Hepatocyte (in vitro differentiated cells): ENCODE data around the gene SELENOM. TPM values are rescaled to one million over a fixed set of nuclear protein-coding genes. Genes with fewer than 3 reads are reported as not detected.

Source experiments
- DNase-seq: peaks from one replicate; pipeline ENCODE4 v3.0.0-alpha.2; 2016; ENCODE audit warnings: low spot score
- H2AFZ ChIP-seq: fragments of 200-600 bp; sonication (generic); 2 replicates; pipeline ENCODE4 v1.6.0; 2016; ENCODE audit warnings: antibody characterized with exemption, mild to moderate bottlenecking
- H3K27ac ChIP-seq: fragments of 200-600 bp; sonication (generic); 2 replicates; pipeline ENCODE4 v1.5.1; 2016; ENCODE audit warnings: mild to moderate bottlenecking
- H3K27me3 ChIP-seq: fragments of 200-600 bp; sonication (generic); 2 replicates; pipeline ENCODE4 v1.6.1; 2016
- H3K36me3 ChIP-seq: fragments of 200-600 bp; sonication (generic); replicated peaks from 2 replicates; pipeline ENCODE4 v1.5.1; 2016; ENCODE audit warnings: low read depth; ENCODE audit not compliant: insufficient read depth
- H3K4me1 ChIP-seq: fragments of 200-600 bp; sonication (generic); 2 replicates; pipeline ENCODE4 v1.5.1; 2016; ENCODE audit warnings: mild to moderate bottlenecking, moderate library complexity; ENCODE audit not compliant: insufficient read depth
- H3K4me2 ChIP-seq: fragments of 200-600 bp; sonication (generic); 2 replicates; pipeline ENCODE4 v1.6.0; 2016
- H3K4me3 ChIP-seq: fragments of 200-600 bp; sonication (generic); 2 replicates; pipeline ENCODE4 v1.5.1; 2016; ENCODE audit warnings: mild to moderate bottlenecking
- H3K79me2 ChIP-seq: fragments of 200-600 bp; sonication (generic); 2 replicates; pipeline ENCODE4 v1.6.0; 2017; ENCODE audit warnings: mild to moderate bottlenecking
- H3K9me2 ChIP-seq: fragments of 200-600 bp; sonication (generic); replicated peaks from 2 replicates; pipeline ENCODE4 v1.6.0; 2017; ENCODE audit warnings: mild to moderate bottlenecking; ENCODE audit not compliant: insufficient read depth
- H3K9me3 ChIP-seq: fragments of 200-600 bp; sonication (generic); 2 replicates; pipeline ENCODE4 v1.5.1; 2016; ENCODE audit warnings: low read depth, mild to moderate bottlenecking
- H4K20me1 ChIP-seq: fragments of 200-600 bp; sonication (generic); 2 replicates; pipeline ENCODE4 v1.6.0; 2016; ENCODE audit warnings: mild to moderate bottlenecking; ENCODE audit not compliant: insufficient read depth, poor library complexity, severe bottlenecking
- CTCF ChIP-seq: fragments of 200-600 bp; sonication (generic); IDR thresholded peaks from 2 replicates; pipeline ENCODE4 v1.5.1; 2016; ENCODE audit warnings: antibody characterized with exemption, mild to moderate bottlenecking; ENCODE audit not compliant: poor library complexity
- EZH2 ChIP-seq: fragments of 200-600 bp; sonication (generic); IDR thresholded peaks from 2 replicates; pipeline ENCODE4 v1.6.1; 2016; ENCODE audit warnings: antibody characterized with exemption, mild to moderate bottlenecking, borderline replicate concordance
- EZH2phosphoT487 ChIP-seq: fragments of 200-600 bp; sonication (generic); IDR thresholded peaks from one replicate; pipeline ENCODE4 v1.6.1; 2018; ENCODE audit warnings: antibody characterized with exemption, mild to moderate bottlenecking, low read depth, moderate library complexity; ENCODE audit not compliant: unreplicated experiment, severe bottlenecking
- WGBS: methylation state at CpG from one replicate; pipeline ENCODE4 v1.1.6; 2016; ENCODE audit warnings: low lambda C conversion rate; ENCODE audit errors: missing lambda C conversion rate; 5-methylcytosine and 5-hydroxymethylcytosine counted together
- polyA plus RNA-seq: library from polyadenylated mRNA; unstranded; fragments of >200 nt; fragmentation: Nextera tagmentation; extraction: Ambion mirVana; gene quantifications from 2 replicates; pipeline ENCODE4 v1.2.1, GENCODE V29; 2016
- total RNA-seq: library from RNA; depleted of rRNA; stranded (reverse); fragments of >200 nt; gene quantifications from 2 replicates; pipeline ENCODE4 v1.2.3, GENCODE V29; 2014

SELENOM gene
- total and polyA plus RNA-seq, 2 experiments from 2014 or later: 130 to 240 TPM

DNA sequence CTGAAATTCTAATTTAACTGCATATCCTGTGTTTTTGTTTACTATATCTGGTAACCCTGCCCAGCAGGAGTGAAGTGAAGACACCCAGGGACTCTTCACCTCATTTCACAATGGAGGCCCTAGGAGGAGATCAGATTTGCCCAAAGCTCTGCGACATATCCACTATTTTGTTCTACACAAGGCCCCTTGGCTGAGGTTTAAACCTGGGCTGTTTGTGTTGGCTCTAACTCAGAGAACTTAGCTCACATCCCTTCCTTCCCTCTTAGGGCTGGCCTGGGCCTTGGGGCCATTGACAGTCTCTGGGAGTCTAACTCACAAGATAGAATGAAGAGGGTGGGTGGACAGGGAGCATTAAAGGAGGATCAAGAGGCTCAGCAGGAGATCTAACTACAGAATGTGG, 41.1 kb upstream of the SELENOM start:
- no peak for DNase-seq
- Histone ChIP-seq H3K4me1 (peaks cover 3% of the 10 kb centered on the region), H3K4me2 (no peak overlapping the region), H3K27ac (no peak overlapping the region), H3K9me2 (no peaks in the 10 kb centered on the region), H3K4me3 (no peak overlapping the region), H3K27me3 (no peaks in the 10 kb centered on the region), H3K36me3 (no peaks in the 10 kb centered on the region), H4K20me1 (no peaks in the 10 kb centered on the region), H3K79me2 (no peaks in the 10 kb centered on the region), H2AFZ (no peak overlapping the region), H3K9me3 (peaks cover 4% of the 10 kb centered on the region)
- 93% methylated on average over 1 of the region's 1 CpG for WGBS
- no peak for TF ChIP-seq CTCF
- TF ChIP-seq EZH2phosphoT487: no peak
- TF ChIP-seq EZH2: no peak

- H3K79me2 ChIP-seq: no peaks in the 10 kb centered on the region
- DNase-seq: peak; percentile 38
- H3K4me3 ChIP-seq: no peak overlapping the region
- H3K4me1 ChIP-seq: no peaks in the 10 kb centered on the region
- peaks cover 4% of the 10 kb centered on the region for H3K9me3 ChIP-seq
- no peaks in the 10 kb centered on the region for H4K20me1 ChIP-seq
- H3K4me2 ChIP-seq: no peak overlapping the region
- no peak for TF ChIP-seq CTCF
- no peak for TF ChIP-seq EZH2phosphoT487
- TF ChIP-seq EZH2: no peak
- H2AFZ ChIP-seq: no peak overlapping the region
- H3K27me3 ChIP-seq: peaks cover 9% of the 10 kb centered on the region
- H3K9me2 ChIP-seq: no peaks in the 10 kb centered on the region
- H3K27ac ChIP-seq: no peak overlapping the region
- no peaks in the 10 kb centered on the region for H3K36me3 ChIP-seq
These were observed 36.9 kb upstream of the SELENOM start for GRCh38 chr22:31144223-31144622.

DNA sequence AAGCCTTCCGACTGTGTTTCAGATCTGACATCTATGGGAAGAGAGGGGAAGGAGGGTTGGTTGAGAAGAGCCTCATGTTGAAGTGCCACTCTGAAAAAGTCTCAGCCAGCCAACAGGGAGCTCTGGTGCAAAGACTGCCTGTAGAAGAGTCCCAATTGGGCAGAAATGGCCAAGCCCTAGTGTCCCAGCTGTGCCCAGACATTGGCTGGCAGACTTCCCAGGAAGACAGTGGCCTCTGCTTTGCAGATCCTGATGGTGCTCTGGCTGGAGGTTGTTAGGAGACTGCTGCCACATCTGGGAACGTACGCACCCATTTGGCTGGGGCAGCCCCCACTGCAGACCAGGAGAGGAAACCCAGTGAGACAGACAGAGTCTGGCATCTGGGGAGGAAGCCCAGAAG, 36.2 kb upstream of the SELENOM start:
- Histone ChIP-seq H2AFZ (no peak overlapping the region), H4K20me1 (no peaks in the 10 kb centered on the region), H3K9me3 (peaks cover 4% of the 10 kb centered on the region), H3K27me3 (peaks cover 14% of the 10 kb centered on the region), H3K9me2 (no peaks in the 10 kb centered on the region), H3K36me3 (no peaks in the 10 kb centered on the region), H3K27ac (no peak overlapping the region), H3K4me3 (no peak overlapping the region), H3K79me2 (no peaks in the 10 kb centered on the region), H3K4me1 (no peaks in the 10 kb centered on the region), H3K4me2 (no peak overlapping the region)
- 82% methylated on average over 3 of the region's 3 CpGs for WGBS
- DNase-seq: no peak
- TF ChIP-seq EZH2 (no peak), CTCF (no peak), EZH2phosphoT487 (no peak)

DNA sequence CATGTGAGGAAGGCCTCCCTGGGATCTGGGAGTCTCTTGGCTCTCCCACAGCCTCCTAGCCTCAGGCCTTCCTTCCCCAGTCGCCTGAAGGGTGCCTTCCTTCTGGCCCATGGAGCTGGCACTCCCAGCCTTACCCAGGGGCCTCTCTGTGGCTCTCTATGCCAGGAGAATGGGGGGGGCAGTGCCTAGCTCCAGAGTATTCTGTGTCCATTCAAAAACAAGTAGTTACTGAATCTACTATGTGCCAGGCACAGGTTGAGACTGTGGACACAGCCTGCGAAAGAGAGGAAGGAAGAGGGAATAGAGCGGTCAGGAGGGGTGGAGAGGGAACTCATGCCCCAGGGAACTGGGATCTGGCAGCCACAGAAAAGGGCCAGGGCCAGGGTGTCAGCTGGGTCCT, 35.7 kb upstream of the SELENOM start:
- 59% methylated on average over 3 of the region's 3 CpGs for WGBS
- TF ChIP-seq CTCF (no peak), EZH2phosphoT487 (no peak), EZH2 (no peak)

More for the DNA sequence above, 35.7 kb upstream of the SELENOM start:
- Histone ChIP-seq H4K20me1 (no peaks in the 10 kb centered on the region), H3K4me2 (no peak overlapping the region), H3K9me3 (peaks cover 4% of the 10 kb centered on the region), H2AFZ (no peak overlapping the region), H3K27me3 (peaks cover 14% of the 10 kb centered on the region), H3K9me2 (no peaks in the 10 kb centered on the region), H3K36me3 (no peaks in the 10 kb centered on the region), H3K4me1 (no peaks in the 10 kb centered on the region), H3K27ac (no peak overlapping the region), H3K4me3 (no peak overlapping the region), H3K79me2 (no peaks in the 10 kb centered on the region)
- no peak for DNase-seq
